Heart left ventricle (tissue), 16 donors: ENCODE data around the gene PATJ. TPM values are rescaled to one million over a fixed set of nuclear protein-coding genes. Genes with fewer than 3 reads are reported as not detected.
"Not testable (repeated sequence)": the region's sequence is repeated elsewhere in the genome, so short reads cannot be mapped to it uniquely, and the experiment has no call there.

ENCODE experiments used
- ATAC-seq, 4 donors: fragments of 200-7000 bp; cut with Tn5 transposase; one replicate each; pipeline ENCODE4 v1.9.1; 2020 to 2022; ENCODE audit warnings: moderate library complexity in 4 of 4, mild to moderate bottlenecking in 3 of 4, moderate number of reproducible peaks in 1 of 4
- DNase-seq, 5 donors: peaks; one replicate each; pipeline ENCODE4 v3.0.0-alpha.2; 2020
- H3K27ac ChIP-seq, 12 donors: fragments of 200-600 bp; sonication (generic) in 4 of 12; one replicate each; pipeline versions ENCODE4 v1.5.0 to v1.8.0; 2016 to 2022; ENCODE audit warnings: mild to moderate bottlenecking in 2 of 12
- H3K27me3 ChIP-seq, 9 donors: fragments of 200-600 bp; sonication (generic) in 2 of 9; one replicate each; pipeline versions ENCODE4 v1.5.1 to v1.8.0; 2016 to 2022; ENCODE audit warnings: mild to moderate bottlenecking in 3 of 9
- H3K36me3 ChIP-seq, 9 donors: fragments of 200-600 bp; sonication (generic) in 2 of 9; one replicate each; pipeline versions ENCODE4 v1.5.0 to v1.8.0; 2018 to 2022; ENCODE audit warnings: mild to moderate bottlenecking in 2 of 9
- H3K4me1 ChIP-seq, 12 donors: fragments of 200-600 bp; sonication (generic) in 4 of 12; one replicate each; pipeline versions ENCODE4 v1.5.0 to v1.8.0; 2016 to 2022; ENCODE audit warnings: mild to moderate bottlenecking in 3 of 12
- H3K4me3 ChIP-seq, 12 donors: fragments of 200-600 bp; sonication (generic) in 4 of 12; one replicate each; pipeline versions ENCODE4 v1.5.0 to v1.8.0; 2017 to 2022; ENCODE audit warnings: mild to moderate bottlenecking in 9 of 12, moderate library complexity in 4 of 12
- H3K9me3 ChIP-seq, 12 donors: fragments of 200-600 bp; sonication (generic) in 4 of 12; one replicate each; pipeline versions ENCODE4 v1.5.0 to v1.8.0; 2016 to 2022; ENCODE audit warnings: mild to moderate bottlenecking in 1 of 12
- POLR2A ChIP-seq, 2 donors: fragments of 450-650 bp; IDR thresholded peaks; one replicate each; pipeline ENCODE4 v1.6.1; 2017; ENCODE audit warnings: antibody characterized with exemption in 2 of 2, mild to moderate bottlenecking in 2 of 2, moderate library complexity in 2 of 2
- WGBS, 4 donors: extraction: QIAGEN DNeasy Blood & Tissue Kit in 2 of 4; methylation state at CpG; one replicate each; pipeline versions ENCODE4 v1.1.5 to v1.1.7; 2013 to 2018; 5-methylcytosine and 5-hydroxymethylcytosine counted together
- intact Hi-C, 10 donors: fragments of 100-400 bp; cut with DNase I; formaldehyde crosslinking; loops; one replicate each; pipeline versions ENCODE4 v1.11.1 to v1.14.2; 2022
- polyA plus RNA-seq, 2 donors: library from polyadenylated mRNA; stranded (reverse); fragments of 200-250 nt; gene quantifications; one replicate each; pipeline ENCODE4 v1.2.3, GENCODE V29; 2013
- total RNA-seq, 9 donors: library from RNA; depleted of rRNA in 2 of 9; stranded (reverse); fragments of >200 nt in 2 of 9; fragmentation: NEBNext Ultra II Directional in 3 of 9; extraction: Animal tissue kit (Norgen Biotek cat#: 25700) in 3 of 9; gene quantifications; one replicate each; pipeline versions ENCODE4 v1.1.0 to v1.2.4, GENCODE V29; 2016 to 2023
- TF ChIP-seq, protein P1 (sequence below), 12 donors: fragments of 200-600 bp; sonication (generic) in 4 of 12; IDR thresholded peaks; one replicate each; pipeline versions ENCODE4 v1.5.0 to v1.8.0; 2018 to 2022; ENCODE audit warnings: antibody characterized with exemption in 12 of 12, mild to moderate bottlenecking in 5 of 12
- donor health status: ischemic (EF 13 %, LVEDD 7.1; RV severe dilation, severe dysfunction).
- donor health status: healthy with polysubstance abuse.
- donor health status: DM: no; HTN: yes; CAD: no.
- donor health status: DM: no; HTN: no; CAD: no.
- donor health status: ischemic (EF 25% LVEDD 6.9; RV normal size, moderate dysfunction).
- donor health status: ischemic (EF 25% LVEDD 5.7; RV mildly dilated, moderate dysfunction).
- donor health status: healthy.
- donor health status: DM: yes; HTN: yes; CAD: no.
- donor health status: ischemic (EF 35%, LVEDD 5.7; RV mildly dilated, moderate dysfunction).
- donor health status: nonischemic (EF 11% LVEDD 7.7; RV severe dilation, severe dysfunction).
- donor health status: DM: yes; HTN: yes; CAD: no.
- donor health status: PGD.
- donor health status: ischemic (EF 29% LVEDD 5.4; RV normal size, mild dysfunction).
- donor health status: nonischemic (EF 23%, LVEDD 6.1; RV moderate dilation, normal function).

Gene PATJ
- total and polyA plus RNA-seq, 11 donors, result 6.6 to 190 (median 105) TPM

GRCh38 chr1:62144238-62144831 lies 402.1 kb downstream of the PATJ start:
- peaks cover 0 to 17% (median 8%) of the 10 kb centered on the region in 9 donors for H3K36me3 ChIP-seq
- H3K27me3 ChIP-seq, result no peaks in the 10 kb centered on the region
- 0 to 4% (median 2%) methylated on average over 1 of the region's 1 CpG for WGBS, 4 donors
- no peak overlapping the region for H3K4me3 ChIP-seq
- H3K4me1 ChIP-seq, result peaks cover 0 to 18% (median 0%) of the 10 kb centered on the region in 12 donors
- ATAC-seq (no peak), DNase-seq (no peak)
- no peak overlapping the region for H3K27ac ChIP-seq
- TF ChIP-seq, protein P1, sequence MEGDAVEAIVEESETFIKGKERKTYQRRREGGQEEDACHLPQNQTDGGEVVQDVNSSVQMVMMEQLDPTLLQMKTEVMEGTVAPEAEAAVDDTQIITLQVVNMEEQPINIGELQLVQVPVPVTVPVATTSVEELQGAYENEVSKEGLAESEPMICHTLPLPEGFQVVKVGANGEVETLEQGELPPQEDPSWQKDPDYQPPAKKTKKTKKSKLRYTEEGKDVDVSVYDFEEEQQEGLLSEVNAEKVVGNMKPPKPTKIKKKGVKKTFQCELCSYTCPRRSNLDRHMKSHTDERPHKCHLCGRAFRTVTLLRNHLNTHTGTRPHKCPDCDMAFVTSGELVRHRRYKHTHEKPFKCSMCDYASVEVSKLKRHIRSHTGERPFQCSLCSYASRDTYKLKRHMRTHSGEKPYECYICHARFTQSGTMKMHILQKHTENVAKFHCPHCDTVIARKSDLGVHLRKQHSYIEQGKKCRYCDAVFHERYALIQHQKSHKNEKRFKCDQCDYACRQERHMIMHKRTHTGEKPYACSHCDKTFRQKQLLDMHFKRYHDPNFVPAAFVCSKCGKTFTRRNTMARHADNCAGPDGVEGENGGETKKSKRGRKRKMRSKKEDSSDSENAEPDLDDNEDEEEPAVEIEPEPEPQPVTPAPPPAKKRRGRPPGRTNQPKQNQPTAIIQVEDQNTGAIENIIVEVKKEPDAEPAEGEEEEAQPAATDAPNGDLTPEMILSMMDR (IDR thresholded peaks at IDR 0.05), result peak; percentile 43 to 74 (median 65)
- TF ChIP-seq POLR2A (IDR thresholded peaks at IDR 0.05), result no peak
- H3K9me3 ChIP-seq, result no peaks in the 10 kb centered on the region
- intact Hi-C loops, result no loop called here

DNA sequence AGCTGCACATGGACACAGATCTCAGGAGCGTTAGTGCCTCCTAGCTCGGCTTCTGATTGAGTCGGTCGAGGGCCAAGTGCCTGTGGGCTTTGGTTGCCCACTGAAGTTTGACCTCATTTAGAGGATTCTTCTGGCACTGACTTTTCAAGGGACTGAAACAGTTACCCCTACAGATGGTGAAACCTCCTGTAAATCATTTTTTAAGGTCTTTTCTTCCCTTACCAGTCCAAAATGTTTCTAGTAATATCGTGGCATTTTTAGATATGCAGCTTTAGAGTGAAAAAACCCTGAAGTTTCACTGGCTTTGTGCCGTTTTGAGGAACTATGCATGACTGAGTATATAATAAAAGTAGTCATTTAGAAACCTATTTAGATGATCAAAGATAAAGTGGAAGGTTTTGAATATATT lies 417.7 kb downstream of the PATJ start:
- ATAC-seq, result no peak
- no peak for DNase-seq
- no peaks in the 10 kb centered on the region for H3K9me3 ChIP-seq
- no peaks in the 10 kb centered on the region for H3K27me3 ChIP-seq
- WGBS, 4 donors, result 84 to 90% (median 87%) methylated on average over 6 of the region's 6 CpGs
- H3K27ac ChIP-seq, result no peak overlapping the region
- intact Hi-C loops, result loop anchor here in 1 of 10 donors (5.0 kb wide), 1 partner anchor 362 kb away; no protein-coding TSS in a partner anchor
- H3K4me1 ChIP-seq, result no peaks in the 10 kb centered on the region
- TF ChIP-seq POLR2A (IDR thresholded peaks at IDR 0.05), result no peak
- TF ChIP-seq, protein P1 (IDR thresholded peaks at IDR 0.05), result no peak
- peaks cover 0 to 30% (median 5%) of the 10 kb centered on the region in 9 donors for H3K36me3 ChIP-seq
- H3K4me3 ChIP-seq, result no peak overlapping the region

GRCh38 chr1:62161711-62162110 lies 419.4 kb downstream of the PATJ start:
- H3K9me3 ChIP-seq, result no peaks in the 10 kb centered on the region
- intact Hi-C loops, result loop anchor here in 1 of 10 donors (5.0 kb wide), 1 partner anchor 361 kb away; no protein-coding TSS in a partner anchor
- H3K27me3 ChIP-seq, result no peaks in the 10 kb centered on the region
- no peak overlapping the region for H3K27ac ChIP-seq
- WGBS, 4 donors, result 92 to 97% (median 94%) methylated on average over 1 of the region's 1 CpG
- H3K4me1 ChIP-seq, result no peaks in the 10 kb centered on the region
- H3K4me3 ChIP-seq, result no peak overlapping the region
- ATAC-seq (no peak), DNase-seq (no peak)
- H3K36me3 ChIP-seq, result peaks cover 0 to 26% (median 5%) of the 10 kb centered on the region in 9 donors
- no peak for TF ChIP-seq POLR2A (IDR thresholded peaks at IDR 0.05)
- TF ChIP-seq, protein P1 (IDR thresholded peaks at IDR 0.05), result no peak

- not testable (repeated sequence) for H3K36me3 ChIP-seq, ATAC-seq, H3K4me3 ChIP-seq, H3K4me1 ChIP-seq, H3K27ac ChIP-seq, H3K27me3 ChIP-seq, DNase-seq, H3K9me3 ChIP-seq
- 82 to 89% (median 86%) methylated on average over 10 of the region's 10 CpGs for WGBS, 4 donors
- intact Hi-C loops, result loop anchor here in 2 of 10 donors (10.0 kb wide), 1 partner anchor 574 kb away; no protein-coding TSS in a partner anchor
Observed at GRCh38 chr1:62170380-62170779, 428.1 kb downstream of the PATJ start.
